SH-SY5Y (cell line): ENCODE data around the gene ATP8A1.

Source experiments
- GATA2 ChIP-seq: IDR thresholded peaks from 2 replicates; pipeline ENCODE4 v1.6.1; 2011; ENCODE audit warnings: mild to moderate bottlenecking, low read depth, low read length
- GATA3 ChIP-seq: IDR thresholded peaks from 2 replicates; pipeline ENCODE4 v1.6.1; 2011; ENCODE audit warnings: low read depth, mild to moderate bottlenecking, low read length, moderate library complexity

DNA sequence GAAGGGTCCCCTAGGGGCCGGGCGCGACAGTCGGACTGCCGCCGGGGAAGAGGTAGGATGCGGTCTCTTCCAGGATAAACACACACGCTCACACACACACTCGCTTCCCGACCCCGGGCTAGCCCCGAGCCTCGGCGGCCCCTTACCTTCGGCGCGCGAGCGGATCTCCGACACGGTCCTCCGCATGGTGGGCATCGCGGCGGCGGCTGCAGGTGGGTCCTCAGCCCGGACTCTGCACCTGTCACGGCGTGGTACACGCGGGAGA is 294 bp downstream of the ATP8A1 start:
- TF ChIP-seq GATA2 (no peak), GATA3 (no peak)
